CD4-positive, alpha-beta memory T cell (primary cell): ENCODE measurements around the gene PPP1R13B. TPM values are rescaled to one million over a fixed set of nuclear protein-coding genes. Genes with fewer than 3 reads are reported as not detected.
"Not testable (repeated sequence)": the region's sequence is repeated elsewhere in the genome, so short reads cannot be mapped to it uniquely, and the experiment has no call there.

Source experiments
- CTCF ChIA-PET: fragments of 350-600 bp; sonication (Branson Sonifier 250); formaldehyde crosslinking; loops from one replicate; lab custom pipeline; 2021; ENCODE audit warnings: inconsistent platforms; ENCODE audit not compliant: partially characterized antibody; lab: Charles Lee
- POLR2A ChIA-PET: fragments of 350-600 bp; sonication (Branson Sonifier 250); formaldehyde crosslinking; loops from one replicate; lab custom pipeline; 2021; ENCODE audit not compliant: partially characterized antibody; lab: Charles Lee
- DNase-seq, 5 donors: peaks; one replicate each; pipeline versions ENCODE4 v3.0.0 to v3.0.0-alpha.2; 2020 to 2022; ENCODE audit warnings: mixed read lengths in 1 of 5
- H3K27ac ChIP-seq: one replicate; pipeline ENCODE4 v1.7.0; 2013; ENCODE audit warnings: low read depth, low read length
- H3K27me3 ChIP-seq: 2 replicates; pipeline ENCODE4 v1.7.0; 2013; ENCODE audit warnings: mild to moderate bottlenecking, low read length, moderate library complexity; ENCODE audit not compliant: insufficient read depth
- H3K36me3 ChIP-seq: 2 replicates; pipeline ENCODE4 v1.7.0; 2013; ENCODE audit warnings: mild to moderate bottlenecking, low read length, moderate library complexity; ENCODE audit not compliant: insufficient read depth
- H3K4me1 ChIP-seq: 2 replicates; pipeline ENCODE4 v1.7.0; 2013; ENCODE audit warnings: mild to moderate bottlenecking, low read length, moderate library complexity; ENCODE audit not compliant: insufficient read depth
- H3K4me3 ChIP-seq, 2 donors: one replicate each; pipeline ENCODE4 v1.7.0; 2013; ENCODE audit warnings: low read length in 2 of 2, mild to moderate bottlenecking in 1 of 2
- H3K9me3 ChIP-seq, 2 donors: one replicate each; pipeline ENCODE4 v1.7.0; 2013; ENCODE audit warnings: low read length in 2 of 2, control low read depth in 1 of 2; ENCODE audit not compliant: control insufficient read depth in 1 of 2
- H3K27ac Mint-ChIP-seq, 7 donors: one replicate each; pipeline ENCODE4 v1.8.0; 2020 to 2021; ENCODE audit warnings: mixed read lengths in 7 of 7, mild to moderate bottlenecking in 6 of 7, inconsistent platforms in 3 of 7, moderate library complexity in 3 of 7
- H3K27me3 Mint-ChIP-seq, 2 donors: one replicate each; pipeline ENCODE4 v1.8.0; 2020 to 2021; ENCODE audit warnings: mixed read lengths in 2 of 2
- H3K36me3 Mint-ChIP-seq, 2 donors: one replicate each; pipeline ENCODE4 v1.8.0; 2020 to 2021; ENCODE audit warnings: mixed read lengths in 2 of 2, inconsistent platforms in 1 of 2, mild to moderate bottlenecking in 1 of 2
- H3K4me1 Mint-ChIP-seq, 4 donors: one replicate each; pipeline ENCODE4 v1.8.0; 2020 to 2021; ENCODE audit warnings: mixed read lengths in 4 of 4, mild to moderate bottlenecking in 1 of 4
- H3K4me3 Mint-ChIP-seq, 8 donors: one replicate each; pipeline ENCODE4 v1.8.0; 2020 to 2021; ENCODE audit warnings: mixed read lengths in 8 of 8, mild to moderate bottlenecking in 7 of 8, moderate library complexity in 6 of 8, inconsistent platforms in 3 of 8
- H3K9me3 Mint-ChIP-seq, 8 donors: one replicate each; pipeline ENCODE4 v1.8.0; 2020 to 2021; ENCODE audit warnings: mixed read lengths in 8 of 8, mild to moderate bottlenecking in 5 of 8, inconsistent platforms in 3 of 8, moderate library complexity in 1 of 8
- intact Hi-C: fragments of 100-400 bp; cut with micrococcal nuclease; formaldehyde crosslinking; loops from one replicate; pipeline ENCODE4 v1.15.1; 2023
- polyA plus RNA-seq, 2 donors: library from polyadenylated mRNA; unstranded; fragments of 300-500 nt; fragmentation: Illumina TruSeq; gene quantifications; one replicate each; pipeline ENCODE4 v1.2.3, GENCODE V29; 2021
- total RNA-seq, 2 experiments: library from RNA; stranded (reverse); gene quantifications; one replicate each; pipeline ENCODE4 v1.2.3, GENCODE V29; 2021

PPP1R13B gene
- total and polyA plus RNA-seq, 4 experiments from 2014 or later = 0.72 to 30.5 (median 15.7) TPM

GRCh38 chr14:103806805-103807204 is 40.6 kb downstream of the PPP1R13B start:
- H3K9me3 Mint-ChIP-seq = peaks cover 0 to 1% (median 0%) of the 10 kb centered on the region in 8 donors
- DNase-seq = no peak
- Histone ChIP-seq H3K4me1 (no peaks in the 10 kb centered on the region), H3K27ac (no peak overlapping the region), H3K9me3 (no peaks in the 10 kb centered on the region), H3K4me3 (no peak overlapping the region), H3K27me3 (no peaks in the 10 kb centered on the region), H3K36me3 (no peaks in the 10 kb centered on the region)
- CTCF ChIA-PET = interaction anchor here (1.3 to 9.7 kb wide), 8 partner anchors 10 to 416 kb away, joined by 3 to 265 read pairs (median 5); a partner anchor contains a TSS
- H3K27me3 Mint-ChIP-seq = no peaks in the 10 kb centered on the region
- H3K4me3 Mint-ChIP-seq = no peak overlapping the region
- POLR2A ChIA-PET = no interaction called here
- intact Hi-C loops = no loop called here
- peak overlapping the region in 1 of 7 donors; percentile 79 for H3K27ac Mint-ChIP-seq
- peaks cover 5 to 14% (median 10%) of the 10 kb centered on the region in 4 donors for H3K4me1 Mint-ChIP-seq
- H3K36me3 Mint-ChIP-seq = no peaks in the 10 kb centered on the region

- peak overlapping the region in 1 of 7 donors; percentile 35 for H3K27ac Mint-ChIP-seq
- H3K4me1 Mint-ChIP-seq = peaks cover 8 to 21% (median 13%) of the 10 kb centered on the region in 4 donors
- intact Hi-C loops = no loop called here
These were observed 41.7 kb downstream of the PPP1R13B start for GRCh38 chr14:103805708-103806107.

GRCh38 chr14:103803661-103804060 is 43.7 kb downstream of the PPP1R13B start:
- Mint-ChIP-seq H3K4me3 (no peak overlapping the region), H3K36me3 (no peaks in the 10 kb centered on the region), H3K27ac (peak overlapping the region in 1 of 7 donors; percentile 67), H3K4me1 (peaks cover 8 to 21% (median 13%) of the 10 kb centered on the region in 4 donors), H3K27me3 (no peaks in the 10 kb centered on the region), H3K9me3 (peaks cover 0 to 1% (median 0%) of the 10 kb centered on the region in 8 donors)
- no peaks in the 10 kb centered on the region for H3K4me1 ChIP-seq
- ChIA-PET POLR2A (no interaction called here), CTCF (interaction anchor here (1.4 to 9.7 kb wide), 2 partner anchors 97 to 107 kb away, joined by 5 to 265 read pairs; no protein-coding TSS in a partner anchor)
- no peak overlapping the region for H3K27ac ChIP-seq
- H3K27me3 ChIP-seq = no peaks in the 10 kb centered on the region
- no peak overlapping the region for H3K4me3 ChIP-seq
- no peaks in the 10 kb centered on the region for H3K36me3 ChIP-seq
- no peaks in the 10 kb centered on the region for H3K9me3 ChIP-seq
- DNase-seq = no peak
- intact Hi-C loops = no loop called here

More at GRCh38 chr14:103805708-103806107, 41.7 kb downstream of the PPP1R13B start:
- CTCF ChIA-PET = interaction anchor here (0.9 to 9.7 kb wide), 6 partner anchors 11 to 231 kb away, joined by 3 to 265 read pairs (median 5); a partner anchor contains a TSS
- H3K4me1 ChIP-seq = no peaks in the 10 kb centered on the region
- no peaks in the 10 kb centered on the region for H3K27me3 Mint-ChIP-seq
- no peaks in the 10 kb centered on the region for H3K9me3 ChIP-seq
- H3K4me3 Mint-ChIP-seq = no peak overlapping the region
- no peaks in the 10 kb centered on the region for H3K27me3 ChIP-seq
- no peaks in the 10 kb centered on the region for H3K36me3 Mint-ChIP-seq
- H3K4me3 ChIP-seq = no peak overlapping the region
- no peaks in the 10 kb centered on the region for H3K36me3 ChIP-seq
- POLR2A ChIA-PET = interaction anchor here (0.8 kb wide), 1 partner anchor 11 kb away, joined by 3 read pairs; no protein-coding TSS in a partner anchor
- peaks cover 0 to 1% (median 0%) of the 10 kb centered on the region in 8 donors for H3K9me3 Mint-ChIP-seq
- no peak for DNase-seq
- no peak overlapping the region for H3K27ac ChIP-seq

- H3K27ac ChIP-seq = no peak overlapping the region
- H3K4me1 Mint-ChIP-seq = peaks cover 8 to 21% (median 12%) of the 10 kb centered on the region in 4 donors
- no peak overlapping the region for H3K4me3 ChIP-seq
- no peaks in the 10 kb centered on the region for H3K36me3 Mint-ChIP-seq
- DNase-seq = no peak
- ChIA-PET POLR2A (no interaction called here), CTCF (interaction anchor here (0.8 to 9.7 kb wide), 3 partner anchors 9 to 108 kb away, joined by 3 to 265 read pairs (median 5); no protein-coding TSS in a partner anchor)
- no peak overlapping the region for H3K4me3 Mint-ChIP-seq
- intact Hi-C loops = no loop called here
- no peaks in the 10 kb centered on the region for H3K9me3 ChIP-seq
- H3K27me3 Mint-ChIP-seq = no peaks in the 10 kb centered on the region
- H3K9me3 Mint-ChIP-seq = peaks cover 0 to 1% (median 0%) of the 10 kb centered on the region in 8 donors
- H3K36me3 ChIP-seq = no peaks in the 10 kb centered on the region
- H3K27me3 ChIP-seq = no peaks in the 10 kb centered on the region
- H3K27ac Mint-ChIP-seq = no peak overlapping the region
- H3K4me1 ChIP-seq = no peaks in the 10 kb centered on the region
These were observed 45.0 kb downstream of the PPP1R13B start for GRCh38 chr14:103802356-103802755.

GRCh38 chr14:103801459-103801858 is 45.9 kb downstream of the PPP1R13B start:
- Mint-ChIP-seq H3K4me1 (peaks cover 3 to 14% (median 7%) of the 10 kb centered on the region in 4 donors), H3K27me3 (no peaks in the 10 kb centered on the region), H3K9me3 (peaks cover 0 to 1% (median 0%) of the 10 kb centered on the region in 8 donors), H3K4me3 (no peak overlapping the region), H3K36me3 (peaks cover 0 to 2% of the 10 kb centered on the region in 2 donors), H3K27ac (peak overlapping the region in 2 of 7 donors; percentile 1 to 65)
- no peak overlapping the region for H3K4me3 ChIP-seq
- intact Hi-C loops = no loop called here
- H3K27me3 ChIP-seq = no peaks in the 10 kb centered on the region
- no peaks in the 10 kb centered on the region for H3K4me1 ChIP-seq
- no peak overlapping the region for H3K27ac ChIP-seq
- ChIA-PET CTCF (interaction anchor here (9.7 kb wide), 1 partner anchor 109 kb away, joined by 265 read pairs; no protein-coding TSS in a partner anchor), POLR2A (no interaction called here)
- H3K9me3 ChIP-seq = no peaks in the 10 kb centered on the region
- DNase-seq = no peak
- no peaks in the 10 kb centered on the region for H3K36me3 ChIP-seq

GRCh38 chr14:103793192-103793591 is 54.2 kb downstream of the PPP1R13B start:
- intact Hi-C loops = not testable (repeated sequence)

GRCh38 chr14:103788086-103788485 is 59.3 kb downstream of the PPP1R13B start:
- Mint-ChIP-seq H3K4me1 (no peaks in the 10 kb centered on the region), H3K27me3 (no peaks in the 10 kb centered on the region), H3K36me3 (peaks cover 21 to 25% of the 10 kb centered on the region in 2 donors), H3K9me3 (no peaks in the 10 kb centered on the region), H3K27ac (peak overlapping the region in 1 of 7 donors; percentile 55), H3K4me3 (no peak overlapping the region)
- CTCF ChIA-PET = interaction anchor here (1.1 kb wide), 1 partner anchor 20 kb away, joined by 3 read pairs; no protein-coding TSS in a partner anchor
- no peaks in the 10 kb centered on the region for H3K9me3 ChIP-seq
- H3K4me3 ChIP-seq = no peak overlapping the region
- DNase-seq = no peak
- peaks cover 4% of the 10 kb centered on the region for H3K36me3 ChIP-seq
- POLR2A ChIA-PET = no interaction called here
- H3K27me3 ChIP-seq = no peaks in the 10 kb centered on the region
- H3K4me1 ChIP-seq = no peaks in the 10 kb centered on the region
- H3K27ac ChIP-seq = no peak overlapping the region
- intact Hi-C loops = no loop called here

More at GRCh38 chr14:103793192-103793591, 54.2 kb downstream of the PPP1R13B start:
- H3K9me3 ChIP-seq, H3K4me3 Mint-ChIP-seq, H3K27me3 ChIP-seq, H3K4me1 Mint-ChIP-seq, H3K27ac Mint-ChIP-seq, H3K36me3 ChIP-seq, H3K27ac ChIP-seq, H3K4me1 ChIP-seq, H3K27me3 Mint-ChIP-seq, CTCF ChIA-PET, POLR2A ChIA-PET, DNase-seq, H3K4me3 ChIP-seq, H3K9me3 Mint-ChIP-seq: not testable (repeated sequence)
- H3K36me3 Mint-ChIP-seq = peaks cover 29 to 30% of the 10 kb centered on the region in 2 donors
